Inferior parietal cortex (tissue), 1 donor: Measurements from ENCODE around the gene MEDAG.

ENCODE experiments used
- DNase-seq: peaks from one replicate; pipeline ENCODE4 v3.0.0-alpha.2; 2016; ENCODE audit errors: extremely low spot score

Gene MEDAG

DNA sequence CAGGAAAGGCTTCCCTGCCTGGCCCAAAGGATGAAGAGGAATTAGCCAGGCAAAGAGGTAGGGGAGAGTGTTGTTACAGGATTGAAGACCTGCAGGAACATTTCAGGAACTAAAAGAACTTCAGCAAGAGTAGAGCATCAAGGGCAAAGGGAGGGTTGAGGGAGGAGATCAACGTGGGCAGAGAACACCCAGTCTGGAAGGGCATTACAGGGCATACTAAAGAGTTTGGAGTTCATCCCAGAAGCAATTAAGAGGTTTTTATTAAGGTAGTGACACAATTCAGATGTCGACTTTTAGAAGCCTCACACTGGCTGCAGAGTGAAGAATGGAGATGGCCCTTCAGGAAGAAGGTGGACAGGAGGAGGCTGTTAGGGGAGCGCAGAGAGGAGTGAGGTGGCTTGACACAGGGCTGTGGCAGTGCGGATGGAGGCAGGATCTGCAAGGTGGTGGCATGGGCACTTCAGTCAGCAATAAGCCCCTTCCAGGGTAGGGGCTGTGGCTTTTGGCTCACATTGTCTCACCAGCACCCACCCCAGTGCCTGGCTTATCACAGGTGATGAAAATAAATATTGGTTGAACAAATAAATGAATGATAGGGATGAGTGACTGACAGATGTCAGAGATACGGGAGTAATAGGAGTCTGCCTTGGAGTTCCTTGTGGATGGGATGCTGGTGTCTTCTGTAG is 51.3 kb downstream of the MEDAG start:
- DNase-seq, result no peak

DNA sequence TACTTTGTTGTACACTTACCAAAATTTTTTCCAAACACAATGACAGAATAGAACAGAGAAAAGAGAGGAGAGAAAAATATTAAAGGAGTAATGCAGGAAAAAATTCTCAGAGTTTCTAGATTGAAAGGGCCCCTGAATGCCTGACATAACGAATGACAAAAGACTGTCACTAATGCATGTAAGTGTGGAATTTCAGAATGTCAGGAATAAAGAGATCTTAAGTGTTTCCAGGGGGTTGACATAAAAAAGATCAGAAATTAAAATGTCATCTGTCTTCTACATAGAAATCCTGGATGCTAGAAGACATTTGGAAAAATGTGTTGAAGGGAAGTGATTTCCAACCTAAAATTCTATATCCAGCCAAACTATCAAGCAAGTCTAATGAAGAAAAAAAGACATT is 53.6 kb downstream of the MEDAG start:
- no peak for DNase-seq

DNA sequence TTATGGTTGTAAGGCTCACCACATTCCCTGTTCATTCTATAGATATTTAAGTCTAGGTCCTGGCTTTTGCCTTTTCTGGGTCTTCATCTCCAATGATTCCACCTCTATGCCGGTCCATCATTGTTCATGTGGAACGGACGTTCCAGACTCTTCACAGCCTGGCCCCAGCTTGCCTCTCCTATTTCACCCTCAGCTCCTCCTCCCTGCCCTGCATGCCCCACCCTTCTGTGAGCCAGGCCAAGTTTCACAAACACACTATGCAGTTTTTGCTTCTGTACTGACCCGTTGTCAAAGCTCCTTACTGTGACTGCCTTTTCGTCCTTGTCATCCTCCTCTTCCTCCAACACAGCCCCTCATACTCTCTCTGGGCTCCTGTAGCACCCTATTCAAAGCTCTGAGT is 57.7 kb downstream of the MEDAG start:
- DNase-seq, result no peak

DNA sequence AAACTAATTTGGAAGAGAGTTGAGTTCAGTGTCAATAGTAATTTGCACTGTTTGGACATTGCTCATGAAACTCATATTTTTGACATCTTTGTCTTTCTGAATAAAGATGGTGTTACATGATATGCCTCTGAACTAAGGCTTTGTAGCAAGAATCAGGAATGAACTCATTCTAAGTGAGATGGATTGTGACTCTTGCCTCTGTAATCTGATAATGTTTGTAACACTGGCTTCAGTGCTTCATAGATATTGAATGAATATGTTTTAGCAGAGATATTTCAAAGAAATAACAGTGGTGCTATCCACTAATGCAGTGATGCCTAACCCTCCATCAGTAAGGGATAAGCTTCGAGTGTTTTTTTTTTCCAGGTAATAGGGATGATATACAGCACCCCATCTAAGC is 59.3 kb downstream of the MEDAG start:
- DNase-seq, result no peak

DNA sequence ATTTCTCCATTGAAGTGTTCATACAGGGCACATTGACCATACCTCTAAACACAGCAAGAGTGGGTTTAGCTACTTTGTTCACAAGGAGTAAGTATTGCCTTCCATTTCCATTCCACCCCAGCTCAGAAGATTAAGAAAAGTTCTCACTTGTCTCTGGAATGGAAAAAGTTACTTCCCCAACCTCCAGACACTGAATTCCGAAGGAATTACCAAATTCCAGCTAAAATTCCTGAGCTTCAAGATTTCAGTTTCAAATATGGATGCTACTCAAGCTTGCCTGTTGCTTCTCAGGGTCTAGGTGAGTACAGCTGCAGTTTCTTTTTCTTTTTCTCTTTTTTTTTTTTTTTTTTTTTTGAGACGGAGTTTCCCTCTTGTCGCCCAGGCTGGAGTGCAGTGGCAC is 60.0 kb downstream of the MEDAG start:
- no peak for DNase-seq

DNA sequence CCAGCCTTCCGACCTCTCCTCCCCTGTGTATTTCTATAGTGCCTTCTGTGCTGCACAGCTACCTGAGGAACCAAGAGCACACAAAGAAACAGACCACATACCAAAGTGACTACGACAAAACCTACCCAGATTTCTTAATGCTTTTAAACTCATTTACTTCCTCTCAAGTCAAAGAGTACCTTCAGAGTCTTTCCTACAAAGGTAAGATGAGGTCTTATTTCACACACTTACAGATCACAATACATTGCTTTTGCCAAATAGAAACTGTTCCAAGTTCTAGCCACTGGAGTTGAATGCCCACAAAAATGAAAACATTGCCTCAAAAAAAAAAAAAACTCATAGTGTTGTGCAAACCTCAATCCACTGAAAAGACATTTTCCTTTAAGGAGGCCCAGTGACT is 62.8 kb downstream of the MEDAG start:
- DNase-seq, result no peak

DNA sequence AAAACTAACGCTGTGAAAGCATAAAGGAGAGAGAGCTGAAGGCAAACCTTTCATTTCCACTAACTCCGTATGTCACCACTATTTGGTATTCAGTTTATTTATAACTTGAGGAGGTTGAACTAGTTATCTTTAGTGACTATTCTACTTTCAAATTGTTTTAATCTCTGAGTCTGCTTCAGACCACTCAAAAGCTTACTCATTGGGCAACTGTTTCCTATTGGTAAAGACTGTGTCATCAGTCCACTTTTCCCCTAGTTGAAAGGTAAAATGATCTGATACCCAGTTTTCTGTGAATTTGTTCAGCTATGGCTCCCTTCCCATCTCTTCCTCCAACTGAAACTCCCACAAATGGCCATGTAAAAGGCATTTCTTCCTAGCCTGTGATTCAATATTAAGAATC is 65.5 kb downstream of the MEDAG start:
- DNase-seq, result peak; percentile 2

DNA sequence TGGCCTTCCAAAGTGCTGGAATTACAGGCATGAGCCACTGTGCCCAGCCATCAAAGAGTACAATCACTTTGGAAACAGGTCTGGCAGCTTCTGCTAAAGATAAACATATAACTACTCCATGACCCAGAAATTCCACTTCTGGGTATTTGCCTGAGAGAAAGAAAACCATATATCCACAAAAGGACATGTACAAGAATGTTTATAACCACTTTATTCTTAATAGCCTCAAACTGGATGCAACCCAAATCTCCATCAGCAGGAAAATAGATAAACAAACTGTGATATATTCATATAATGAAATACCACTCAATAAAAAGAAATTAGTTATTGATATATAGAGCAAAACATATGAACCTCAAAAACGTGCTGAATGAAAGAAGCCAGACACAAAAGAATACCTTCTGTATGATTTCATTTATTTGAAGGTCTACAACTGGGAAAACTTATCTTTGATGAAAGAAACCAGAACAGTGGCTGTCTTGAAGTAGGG is 66.9 kb downstream of the MEDAG start:
- DNase-seq, result no peak

DNA sequence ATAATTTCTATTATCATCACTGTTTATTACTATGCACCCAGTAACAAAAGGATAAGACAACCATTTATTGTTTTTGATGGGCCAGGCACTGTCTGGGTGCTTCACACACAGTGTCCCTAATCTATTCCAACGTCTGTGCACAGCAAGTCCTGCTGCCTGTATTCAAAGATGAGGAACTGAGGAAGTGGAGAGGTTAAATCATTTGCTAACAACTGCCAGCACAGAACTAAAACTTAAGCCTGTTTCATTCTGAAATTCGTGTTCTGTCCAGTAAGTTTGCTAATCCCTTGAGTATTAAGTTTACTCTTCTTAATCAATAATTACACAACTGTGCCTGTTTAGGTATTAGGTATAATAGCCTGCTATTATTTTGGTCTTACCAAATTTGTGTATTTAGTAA is 68.3 kb downstream of the MEDAG start:
- DNase-seq, result no peak
